Measurements from ENCODE around the gene MCOLN3.
"Not testable (repeated sequence)": the region's sequence is repeated elsewhere in the genome, so short reads cannot be mapped to it uniquely, and the experiment has no call there.

- TF ChIP-seq CTCF (IDR thresholded peaks at IDR 0.05; ENCODE audit: low read depth, low read length); EZH2phosphoT487 (IDR thresholded peaks at IDR 0.05; ENCODE audit: low read depth): not testable (repeated sequence)
Measured at GRCh38 chr1:85005641-85006040, 42.7 kb downstream of the MCOLN3 start.

Measured in OCI-LY3 (cell line).